Activated naive CD4-positive, alpha-beta T cell treated with anti-CD3 and anti-CD28 coated beads, Interleukin-2, amount 10 ng/mL, durations not matched to agents 5 hours and 36 hours (primary cell): ENCODE results near the gene GPRC5D. TPM values are rescaled to one million over a fixed set of nuclear protein-coding genes. Genes with fewer than 3 reads are reported as not detected.

Source experiments
- total RNA-seq, 2 experiments: library from RNA; stranded (reverse); gene quantifications; one replicate each; pipeline ENCODE4 v1.2.3, GENCODE V29; 2021

The GPRC5D gene
- total RNA-seq = under 1 TPM; 0.83 to 0.99 TPM

GRCh38 chr12:12952036-12952435, at the start of gene GPRC5D:
TSS of gene GPRC5D (minus strand) at chr12:12952170. CDS start at chr12:12950384, 1,786 bp downstream.

GRCh38 chr12:12999959-13000615, 48.1 kb upstream of the GPRC5D start, which contains the start of gene HEBP1:
TSS of gene HEBP1 (minus strand) at chr12:13000265. CDS start at chr12:13000114, 151 bp downstream.

GRCh38 chr12:12891080-12891880, 60.7 kb downstream of the GPRC5D start, which contains the start of gene GPRC5A:
TSS of gene GPRC5A (plus strand) at chr12:12891562. CDS start at chr12:12908250, 16,688 bp downstream.

Other genes with a start within 250 kb of the GPRC5D start
- gene CDKN1B, start 234.8 kb downstream of the GPRC5D start, total RNA-seq = 100 to 1,000 TPM; 133 to 138 TPM
- gene APOLD1, start 166.5 kb downstream of the GPRC5D start, total RNA-seq = 10 to 100 TPM in 1 of 2 experiments, 1 to 10 TPM in 1; 9.0 to 11.9 TPM
- gene DDX47, start 138.8 kb downstream of the GPRC5D start, total RNA-seq = 10 to 100 TPM; 54.0 to 63.1 TPM
- under 1 TPM; 0.05 to 0.23 TPM for gene GPRC5A, start 60.6 kb downstream of the GPRC5D start, total RNA-seq
- gene HEBP1, start 48.1 kb upstream of the GPRC5D start, total RNA-seq = 10 to 100 TPM; 17.1 to 17.9 TPM
- gene FAM234B, start 92.2 kb upstream of the GPRC5D start, total RNA-seq = 1 to 10 TPM; 4.0 TPM
- not detected for gene GSG1, start 151.5 kb upstream of the GPRC5D start, total RNA-seq
- gene EMP1, start 244.6 kb upstream of the GPRC5D start, total RNA-seq = 10 to 100 TPM; 35.6 to 37.6 TPM